T-helper 2 cell (primary cell): Measurements from ENCODE around the gene CRNKL1.
"Not testable (repeated sequence)": the region's sequence is repeated elsewhere in the genome, so short reads cannot be mapped to it uniquely, and the experiment has no call there.

Experiments used
- DNase-seq, 5 experiments: peaks; one replicate each; pipeline versions ENCODE4 v3.0.0 to v3.0.0-alpha.2; 2012 to 2022

Gene CRNKL1

DNA sequence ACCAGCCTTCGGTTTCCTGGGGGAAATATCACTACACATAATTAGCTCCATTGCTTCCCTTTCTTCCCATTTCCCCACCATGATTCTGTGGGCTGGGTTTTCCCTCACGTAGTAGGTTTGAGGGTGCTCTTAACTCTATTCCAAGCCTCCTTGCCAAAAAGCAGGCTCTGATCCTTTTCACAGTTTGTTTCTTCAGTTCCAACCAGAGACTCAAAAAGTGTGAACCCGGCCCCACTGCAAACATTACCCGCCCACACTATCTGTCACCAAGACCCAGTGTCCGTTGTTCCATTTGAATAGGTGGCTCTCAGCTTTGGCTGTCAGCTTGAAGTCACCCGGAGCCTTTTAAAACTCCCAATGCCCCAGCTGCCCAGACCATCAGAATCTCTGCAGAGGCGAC, 46.9 kb downstream of the CRNKL1 start:
- DNase-seq, result no peak

DNA sequence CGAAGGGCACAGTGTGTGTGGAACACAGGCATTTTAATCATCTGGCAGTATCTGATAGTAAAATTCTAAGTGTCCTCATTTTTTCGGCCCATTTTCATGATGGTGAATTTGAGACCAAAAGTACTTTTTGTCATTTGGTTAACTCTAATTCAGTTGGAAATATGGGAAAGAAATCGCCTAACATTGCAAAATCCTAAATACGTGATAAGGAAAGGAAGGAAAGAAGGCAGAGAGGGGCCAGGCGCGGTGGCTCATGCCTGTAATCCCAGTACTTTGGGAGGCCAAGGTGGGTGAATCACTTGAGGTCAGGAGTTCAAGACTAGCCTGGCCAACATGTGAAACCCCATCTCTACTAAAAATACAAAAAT, 48.3 kb downstream of the CRNKL1 start:
- not testable (repeated sequence) for DNase-seq

DNA sequence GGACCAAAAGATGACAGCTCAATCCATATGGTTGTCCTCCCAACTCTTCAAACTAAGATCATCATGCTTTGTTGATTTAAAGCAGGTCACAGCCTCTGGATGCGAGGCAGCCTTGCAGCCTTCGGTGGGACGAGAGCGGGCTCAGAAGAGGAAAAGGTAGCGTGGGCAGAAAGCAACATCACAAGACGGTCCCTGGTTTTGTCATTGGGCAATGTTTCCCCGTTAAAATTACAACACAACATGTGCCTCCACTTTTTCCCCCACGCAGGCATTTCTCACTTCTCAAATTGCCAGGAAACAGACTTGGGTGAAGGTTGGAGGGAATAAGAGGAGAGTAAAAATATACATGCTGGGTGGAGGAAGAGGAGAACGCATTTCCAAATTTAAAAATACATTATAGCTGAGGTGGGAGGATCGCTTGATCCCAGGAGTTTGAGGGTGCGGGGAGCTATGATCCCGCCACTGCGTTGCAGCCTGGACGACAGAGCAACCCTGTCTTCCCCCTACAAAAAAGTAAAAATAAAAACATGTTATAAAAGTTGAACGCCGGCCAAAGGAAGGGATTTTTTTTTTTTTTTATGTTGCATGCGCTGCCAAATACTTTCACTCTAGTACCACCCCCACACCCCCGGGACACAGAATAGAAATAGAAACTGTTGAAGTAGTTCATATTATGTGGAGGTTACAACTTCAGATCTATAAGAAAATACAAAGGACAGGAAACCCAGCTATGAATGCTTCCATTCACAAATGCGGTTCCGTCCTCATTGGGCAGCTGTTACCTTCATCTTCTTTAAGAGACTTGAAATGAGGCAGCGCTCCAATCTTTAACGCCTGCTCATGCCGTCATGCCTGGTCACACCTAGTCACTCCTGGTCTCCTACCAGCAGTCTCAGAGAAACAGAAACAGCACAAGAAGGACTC, 49.0 kb downstream of the CRNKL1 start:
- no peak for DNase-seq

DNA sequence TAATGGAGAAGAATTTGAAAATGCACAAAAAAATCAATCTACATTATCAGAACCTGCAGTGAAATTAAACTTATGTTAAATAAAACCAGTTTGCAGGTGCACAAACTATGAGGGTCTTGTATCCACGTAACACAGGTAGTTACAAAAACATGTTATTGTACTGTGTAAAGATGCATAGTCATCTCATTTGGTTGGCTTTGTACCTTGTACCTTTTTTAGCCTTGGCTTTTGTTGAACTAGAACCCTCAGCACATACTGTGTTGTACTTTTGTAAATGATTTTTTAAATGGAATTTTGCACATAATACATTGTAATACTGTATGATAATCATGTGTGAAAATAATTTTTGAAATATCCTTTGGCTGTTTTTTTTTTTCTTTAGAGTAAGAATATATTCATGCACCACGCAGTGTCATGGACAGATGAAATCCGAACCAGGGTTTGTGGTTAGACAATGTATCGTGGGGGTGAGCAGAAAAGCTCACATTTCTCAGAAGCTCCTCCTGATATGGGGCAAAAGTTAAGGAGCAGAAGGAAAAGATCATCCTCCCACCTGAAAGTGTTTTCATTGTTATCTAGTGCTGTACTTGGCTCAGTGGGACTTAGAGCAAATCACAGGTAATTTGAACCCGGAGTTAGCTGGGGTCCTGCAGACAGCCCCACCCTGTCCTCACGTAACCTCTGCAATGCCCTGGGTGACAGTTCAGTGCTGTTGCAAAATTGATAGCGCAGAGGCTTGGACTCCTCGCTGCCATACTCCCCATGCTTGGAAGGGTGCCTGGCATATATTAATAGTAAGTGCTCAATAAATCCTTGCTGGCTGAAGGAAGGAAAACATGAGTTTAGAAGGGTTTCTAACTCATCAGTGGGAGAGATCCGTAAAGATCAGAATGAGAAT, 49.9 kb downstream of the CRNKL1 start:
- DNase-seq, result no peak

DNA sequence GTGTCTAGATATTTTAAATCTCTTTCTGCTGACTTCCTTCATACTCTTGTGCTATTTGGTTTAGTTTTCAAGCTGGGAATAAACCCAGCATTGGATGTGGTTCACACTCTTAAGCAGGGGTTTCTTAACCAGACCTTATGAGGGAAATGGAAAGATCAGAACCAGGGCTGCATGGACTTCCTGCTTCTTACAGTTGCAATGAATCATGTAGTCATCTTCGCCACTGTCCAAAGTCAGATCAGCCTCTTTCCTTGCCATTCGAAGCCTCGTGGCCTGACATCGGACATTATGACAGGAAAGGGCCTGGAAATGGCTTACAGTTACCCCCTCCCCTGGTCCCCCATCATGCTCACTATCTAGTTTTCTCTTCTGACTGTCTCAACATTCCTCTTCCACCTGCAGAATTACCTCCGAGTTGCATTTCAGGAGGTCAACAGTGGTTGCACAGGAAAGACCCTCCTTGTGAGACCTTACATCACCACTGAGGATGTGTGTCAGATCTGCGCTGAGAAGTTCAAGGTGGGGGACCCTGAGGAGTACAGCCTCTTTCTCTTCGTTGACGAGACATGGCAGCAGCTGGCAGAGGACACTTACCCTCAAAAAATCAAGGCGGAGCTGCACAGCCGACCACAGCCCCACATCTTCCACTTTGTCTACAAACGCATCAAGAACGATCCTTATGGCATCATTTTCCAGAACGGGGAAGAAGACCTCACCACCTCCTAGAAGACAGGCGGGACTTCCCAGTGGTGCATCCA, 51.9 kb downstream of the CRNKL1 start:
- DNase-seq, result no peak

DNA sequence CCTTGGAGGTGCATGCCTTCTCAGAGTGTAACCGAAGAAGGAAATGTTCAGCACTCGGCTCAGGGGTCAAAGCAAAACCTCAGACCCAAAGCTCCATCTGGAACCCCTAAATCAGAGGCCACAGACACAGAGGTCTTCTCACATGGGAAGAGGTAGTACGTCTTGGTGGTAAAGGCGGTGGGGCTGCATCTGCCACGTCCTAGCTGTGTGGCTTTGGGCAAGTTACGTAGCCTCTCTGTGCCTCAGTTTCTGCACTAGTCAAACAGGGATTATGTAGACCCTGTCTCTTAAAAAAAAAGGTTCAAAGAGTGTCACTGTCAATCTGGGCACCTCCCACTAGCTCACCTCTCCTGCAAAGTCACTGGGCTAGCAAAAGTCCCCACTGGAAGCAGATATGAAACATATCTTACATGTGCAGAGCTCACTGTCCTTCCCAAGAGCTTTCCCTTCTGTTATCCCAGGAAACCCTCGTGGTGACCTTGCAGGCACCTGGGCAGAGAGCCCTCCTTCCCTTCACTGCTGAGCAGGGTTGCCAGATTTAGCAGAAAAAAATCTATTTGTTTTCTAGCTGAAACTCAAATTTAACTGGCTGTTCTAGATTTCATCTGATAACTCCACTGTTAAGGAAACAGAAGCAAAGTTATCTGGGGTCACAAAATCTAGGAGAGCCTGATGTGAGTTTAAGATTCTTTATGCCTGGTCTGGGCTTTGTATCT, 53.1 kb downstream of the CRNKL1 start:
- no peak for DNase-seq

DNA sequence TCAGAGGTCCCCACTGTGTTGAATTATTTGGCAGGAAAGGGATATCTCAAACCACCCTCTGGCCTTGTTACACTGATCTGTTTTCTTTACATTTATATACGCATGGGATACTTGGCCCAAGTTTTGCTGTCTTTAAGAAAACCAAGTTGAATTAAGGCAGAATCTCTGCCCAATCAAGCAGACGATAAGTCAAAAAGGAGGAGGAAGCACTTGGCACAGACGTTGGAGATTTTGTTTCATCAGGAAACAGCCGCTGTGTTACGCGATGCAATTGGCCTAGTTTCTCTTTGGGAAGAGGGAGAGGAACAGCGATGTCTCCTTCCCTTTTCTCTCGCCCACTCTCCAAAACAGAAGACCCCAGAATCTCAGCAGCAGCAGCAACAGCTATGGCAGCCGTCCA, 55.3 kb downstream of the CRNKL1 start:
- DNase-seq, result no peak

DNA sequence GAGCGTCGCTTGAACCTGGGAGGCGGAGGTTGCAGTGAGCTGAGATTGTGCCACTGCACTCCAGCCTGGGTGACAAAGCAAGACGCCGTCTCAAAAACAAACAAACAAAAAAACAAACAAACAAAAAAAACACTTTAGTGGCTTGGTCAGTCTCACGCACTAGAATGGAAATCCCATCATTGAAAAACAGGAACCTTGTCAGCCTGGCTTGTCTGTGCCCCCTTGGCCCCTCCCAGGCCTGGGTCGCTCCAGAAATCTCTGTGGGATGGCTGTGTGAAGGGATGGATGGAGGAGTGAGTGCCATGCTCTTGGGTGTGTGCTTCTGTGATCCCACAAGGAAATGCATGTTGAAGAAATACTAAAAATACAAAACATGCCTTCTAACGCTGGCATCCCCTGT, 56.0 kb downstream of the CRNKL1 start:
- DNase-seq, result no peak

DNA sequence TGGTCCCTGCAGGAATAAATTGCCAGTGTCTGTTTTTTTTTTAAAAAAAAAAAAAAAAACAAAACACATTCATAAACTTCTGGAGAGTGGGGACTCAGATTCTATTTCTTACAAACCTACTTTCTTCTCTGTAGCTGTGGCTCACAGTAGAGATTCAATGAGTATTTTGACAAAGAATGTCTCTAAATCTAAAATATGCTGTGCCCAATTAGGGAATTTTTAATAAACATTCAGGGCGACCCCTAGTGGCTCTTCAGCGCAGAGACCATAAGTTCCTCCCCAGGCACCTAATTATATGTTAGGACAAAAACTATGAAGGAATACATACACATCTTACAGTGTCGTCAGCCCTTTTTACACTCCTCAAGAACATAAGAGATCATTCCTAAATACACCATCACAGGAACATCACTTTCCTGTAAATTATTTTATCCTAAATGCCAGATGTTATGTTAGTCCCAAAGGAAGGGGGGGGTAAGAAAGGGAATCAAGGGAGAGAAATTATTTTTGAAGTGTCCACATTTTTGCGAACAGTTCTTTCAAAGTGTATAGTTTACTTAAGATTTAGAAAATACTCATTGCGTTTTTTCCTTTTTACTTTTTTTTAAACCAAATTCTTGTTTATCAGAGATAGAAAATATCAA, 56.9 kb downstream of the CRNKL1 start:
- DNase-seq, result peak in 1 of 5 experiments; percentile 49

DNA sequence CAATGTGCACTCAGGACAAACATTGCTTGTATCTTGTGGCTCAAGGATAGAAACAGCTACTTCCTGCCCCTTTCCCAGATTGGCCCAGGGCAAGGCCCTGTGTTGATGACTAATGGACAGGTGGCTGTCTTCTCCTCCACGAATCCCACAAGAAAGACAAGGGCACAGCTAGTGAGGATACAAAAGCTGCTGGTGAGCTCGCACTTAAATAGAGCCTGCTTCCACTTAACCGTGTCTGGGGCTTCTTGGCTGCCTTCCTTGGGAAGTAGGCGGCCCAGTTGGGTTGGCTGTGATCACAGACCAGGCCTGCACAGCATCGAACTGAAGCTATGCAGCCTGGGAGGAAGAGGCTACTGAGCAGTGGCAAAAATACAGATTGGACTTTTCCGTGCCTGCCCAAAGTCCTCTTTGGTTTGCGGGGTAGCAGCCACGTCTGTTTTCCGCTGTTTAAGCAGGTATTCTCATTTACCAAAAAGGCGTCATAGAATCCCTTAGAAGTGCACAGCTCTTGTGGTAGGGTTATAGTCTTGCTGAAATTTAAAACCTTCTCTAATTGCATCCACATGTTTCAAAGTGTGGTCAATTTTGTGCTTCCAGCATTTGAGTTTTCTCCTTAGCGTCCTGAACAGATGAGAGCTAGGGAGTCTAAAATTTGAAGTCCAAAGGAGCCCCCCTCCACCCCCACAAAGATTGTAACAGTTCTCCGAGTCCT, 58.2 kb downstream of the CRNKL1 start:
- no peak for DNase-seq

DNA sequence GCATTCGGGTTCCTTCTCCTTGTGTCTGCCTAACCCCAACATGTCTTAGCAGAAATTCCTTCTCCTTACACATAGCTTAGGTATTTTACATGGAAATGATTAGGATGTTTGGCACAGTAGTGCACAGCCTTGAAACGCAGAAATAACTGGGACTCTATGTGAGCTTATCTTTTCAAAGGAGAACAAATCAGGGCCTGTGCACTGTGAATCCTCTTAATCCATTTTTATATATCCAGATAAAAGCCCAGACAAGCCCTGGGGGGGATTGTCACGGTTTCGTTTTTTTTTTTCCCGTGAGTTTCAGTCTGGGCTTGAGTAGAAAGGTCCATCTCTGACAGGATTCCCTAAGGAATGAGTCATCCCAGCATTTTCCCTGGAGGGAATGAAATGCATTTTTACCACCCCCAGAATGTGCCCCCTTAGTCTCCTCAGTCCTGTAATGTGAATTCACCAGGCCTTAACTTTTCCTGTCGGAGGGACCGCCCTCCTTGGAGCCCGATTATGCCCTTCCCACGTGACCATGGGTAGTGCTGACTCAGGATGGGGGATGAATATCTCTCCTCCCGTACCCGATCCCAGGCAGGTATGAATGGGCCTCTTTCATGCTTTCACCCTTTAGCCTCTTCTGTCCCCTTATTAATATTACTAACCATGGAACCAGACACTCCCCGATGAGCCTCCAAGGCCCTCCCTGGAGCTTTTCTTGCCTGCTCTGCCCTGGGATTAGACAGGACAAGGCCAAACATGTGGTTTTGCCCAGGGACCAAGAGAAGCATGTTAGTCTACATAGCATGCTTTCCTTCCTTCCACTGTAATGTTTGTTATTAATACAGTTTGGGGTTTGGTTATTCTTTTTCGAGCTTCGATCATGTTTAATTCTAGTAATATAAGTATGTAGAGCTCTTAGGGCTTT, 59.0 kb downstream of the CRNKL1 start:
- no peak for DNase-seq

DNA sequence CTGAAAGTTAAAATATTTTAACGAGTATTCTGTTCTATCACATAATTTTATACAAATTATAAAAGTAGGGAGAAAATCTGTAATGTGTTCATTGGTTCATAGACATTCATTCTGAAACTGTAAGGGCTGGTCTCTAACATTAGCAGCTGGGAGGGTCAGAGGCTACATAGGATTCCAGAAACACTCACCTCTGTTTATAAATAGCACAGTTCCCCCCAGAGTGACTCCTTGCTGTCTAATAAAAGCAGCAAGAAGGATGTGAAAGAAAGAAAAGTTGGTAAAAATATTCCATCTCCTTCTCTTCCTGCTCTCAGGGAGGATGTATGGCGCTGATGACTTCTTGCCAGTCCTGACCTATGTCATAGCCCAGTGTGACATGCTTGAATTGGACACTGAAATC, 60.4 kb downstream of the CRNKL1 start:
- no peak for DNase-seq

DNA sequence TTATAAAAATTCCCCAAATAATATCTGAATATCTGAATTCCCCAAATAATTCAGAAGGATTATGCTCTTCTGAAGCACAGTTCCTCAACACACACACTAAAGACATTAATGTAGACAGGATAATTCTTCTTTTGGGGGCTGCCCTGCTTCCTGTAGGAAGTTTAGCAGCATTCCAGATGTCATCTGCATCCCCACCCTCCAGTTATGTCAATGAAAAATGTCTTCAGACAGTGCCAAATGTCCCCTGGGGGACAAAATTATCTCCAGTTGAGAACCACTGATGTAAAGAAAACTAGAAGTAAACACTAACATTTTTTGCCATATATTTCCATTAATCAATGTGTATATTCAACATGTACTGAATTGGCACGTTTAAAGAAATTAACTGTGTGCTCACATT, 61.0 kb downstream of the CRNKL1 start:
- no peak for DNase-seq

DNA sequence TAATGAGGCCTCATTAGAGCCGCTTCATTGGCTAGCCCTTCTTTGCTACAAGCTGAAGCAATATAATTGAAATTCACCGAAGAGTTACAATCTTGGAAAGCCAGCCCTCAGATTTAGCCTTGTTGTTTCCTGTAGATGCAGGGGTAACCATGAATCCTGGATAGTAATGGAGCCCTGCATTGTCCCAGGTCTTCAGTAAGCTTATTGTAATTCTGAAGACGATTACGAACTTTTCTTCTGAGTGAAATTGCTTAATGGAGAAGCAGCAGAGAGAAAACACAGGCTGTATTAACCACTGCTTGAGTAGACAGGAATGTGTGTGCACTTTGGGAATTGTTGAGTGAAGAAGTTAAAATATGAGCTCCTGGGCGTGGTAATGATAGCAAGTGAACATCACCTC, 61.4 kb downstream of the CRNKL1 start:
- no peak for DNase-seq

DNA sequence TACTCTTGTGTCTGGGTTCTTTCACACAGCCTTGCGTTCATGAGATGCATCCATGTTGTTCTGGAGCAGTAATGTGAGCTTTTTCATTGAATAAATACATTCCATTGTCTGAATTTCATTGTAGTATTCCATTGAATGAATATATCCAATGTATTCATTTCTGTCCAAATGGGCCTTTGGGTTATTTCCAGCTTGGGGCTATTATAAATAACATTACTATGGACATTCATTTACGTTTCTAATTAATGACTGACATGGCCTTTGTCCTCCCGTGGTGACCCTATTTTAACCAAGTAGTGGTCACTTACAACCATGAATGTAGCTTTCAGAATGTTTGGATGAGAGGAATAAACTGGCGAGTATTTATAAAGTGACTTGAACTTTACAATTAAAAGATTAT, 65.2 kb downstream of the CRNKL1 start:
- no peak for DNase-seq

DNA sequence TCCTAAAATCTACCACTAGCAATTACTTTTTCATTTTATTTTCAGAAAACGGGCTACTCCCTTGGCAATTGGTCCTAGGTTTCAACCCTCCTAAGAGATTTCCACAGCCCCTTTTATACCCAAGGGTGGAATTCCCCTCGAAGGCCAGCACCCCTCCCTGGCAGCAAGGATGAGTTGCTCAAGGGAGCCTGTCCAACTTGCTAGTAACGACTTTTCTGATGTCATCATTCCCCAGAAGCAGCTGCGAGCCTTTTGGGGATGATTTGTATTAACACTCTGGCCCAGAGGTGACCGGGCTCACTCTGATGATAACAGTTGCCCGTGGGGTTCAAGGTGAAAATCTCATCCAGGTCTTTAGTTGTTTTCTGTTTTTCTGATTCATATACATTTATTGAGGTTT, 65.8 kb downstream of the CRNKL1 start:
- DNase-seq, result no peak
